ENCODE data around the gene KISS1R.

Gene KISS1R

DNA sequence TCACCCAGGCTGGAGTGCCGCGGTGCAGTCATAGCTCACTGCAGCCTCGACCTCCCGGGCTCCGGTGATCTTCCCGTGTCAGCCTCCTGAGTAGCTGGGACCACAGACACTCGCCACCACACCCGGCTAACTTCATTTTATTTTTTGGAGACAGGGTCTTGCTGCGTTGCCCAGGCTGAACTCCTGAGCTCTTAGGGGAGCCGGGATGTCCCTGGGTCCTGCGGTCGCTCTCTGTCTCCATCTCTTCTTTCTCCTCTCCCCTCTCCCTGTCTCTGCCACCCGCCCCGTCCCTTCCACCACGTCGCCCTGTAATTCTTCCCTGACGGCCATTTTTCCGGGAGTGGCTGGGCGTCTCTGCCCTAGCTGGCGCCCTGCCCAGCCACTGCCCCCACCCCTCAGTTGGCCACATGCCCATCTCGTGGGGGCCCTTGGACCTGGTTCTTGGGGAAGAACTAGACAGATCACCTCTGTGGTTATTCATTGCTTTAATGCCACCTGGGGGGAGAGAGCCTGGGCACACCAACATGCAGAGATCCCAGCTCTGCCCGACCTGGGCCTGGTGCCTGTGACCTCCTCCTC, 27.6 kb downstream of the KISS1R start:
- TF ChIP-seq, protein P1, sequence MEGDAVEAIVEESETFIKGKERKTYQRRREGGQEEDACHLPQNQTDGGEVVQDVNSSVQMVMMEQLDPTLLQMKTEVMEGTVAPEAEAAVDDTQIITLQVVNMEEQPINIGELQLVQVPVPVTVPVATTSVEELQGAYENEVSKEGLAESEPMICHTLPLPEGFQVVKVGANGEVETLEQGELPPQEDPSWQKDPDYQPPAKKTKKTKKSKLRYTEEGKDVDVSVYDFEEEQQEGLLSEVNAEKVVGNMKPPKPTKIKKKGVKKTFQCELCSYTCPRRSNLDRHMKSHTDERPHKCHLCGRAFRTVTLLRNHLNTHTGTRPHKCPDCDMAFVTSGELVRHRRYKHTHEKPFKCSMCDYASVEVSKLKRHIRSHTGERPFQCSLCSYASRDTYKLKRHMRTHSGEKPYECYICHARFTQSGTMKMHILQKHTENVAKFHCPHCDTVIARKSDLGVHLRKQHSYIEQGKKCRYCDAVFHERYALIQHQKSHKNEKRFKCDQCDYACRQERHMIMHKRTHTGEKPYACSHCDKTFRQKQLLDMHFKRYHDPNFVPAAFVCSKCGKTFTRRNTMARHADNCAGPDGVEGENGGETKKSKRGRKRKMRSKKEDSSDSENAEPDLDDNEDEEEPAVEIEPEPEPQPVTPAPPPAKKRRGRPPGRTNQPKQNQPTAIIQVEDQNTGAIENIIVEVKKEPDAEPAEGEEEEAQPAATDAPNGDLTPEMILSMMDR (IDR thresholded peaks at IDR 0.05; ENCODE audit: low read depth, low read length), result no peak
- H3K4me3 ChIP-seq (ENCODE audit: low read depth, low read length), result no peak overlapping the region
- no peak for DNase-seq (ENCODE audit: low read depth, low spot score)
- in situ Hi-C loops (cut with HindIII; ENCODE audit: low sequenced_read_pairs), result no loop called here

DNA sequence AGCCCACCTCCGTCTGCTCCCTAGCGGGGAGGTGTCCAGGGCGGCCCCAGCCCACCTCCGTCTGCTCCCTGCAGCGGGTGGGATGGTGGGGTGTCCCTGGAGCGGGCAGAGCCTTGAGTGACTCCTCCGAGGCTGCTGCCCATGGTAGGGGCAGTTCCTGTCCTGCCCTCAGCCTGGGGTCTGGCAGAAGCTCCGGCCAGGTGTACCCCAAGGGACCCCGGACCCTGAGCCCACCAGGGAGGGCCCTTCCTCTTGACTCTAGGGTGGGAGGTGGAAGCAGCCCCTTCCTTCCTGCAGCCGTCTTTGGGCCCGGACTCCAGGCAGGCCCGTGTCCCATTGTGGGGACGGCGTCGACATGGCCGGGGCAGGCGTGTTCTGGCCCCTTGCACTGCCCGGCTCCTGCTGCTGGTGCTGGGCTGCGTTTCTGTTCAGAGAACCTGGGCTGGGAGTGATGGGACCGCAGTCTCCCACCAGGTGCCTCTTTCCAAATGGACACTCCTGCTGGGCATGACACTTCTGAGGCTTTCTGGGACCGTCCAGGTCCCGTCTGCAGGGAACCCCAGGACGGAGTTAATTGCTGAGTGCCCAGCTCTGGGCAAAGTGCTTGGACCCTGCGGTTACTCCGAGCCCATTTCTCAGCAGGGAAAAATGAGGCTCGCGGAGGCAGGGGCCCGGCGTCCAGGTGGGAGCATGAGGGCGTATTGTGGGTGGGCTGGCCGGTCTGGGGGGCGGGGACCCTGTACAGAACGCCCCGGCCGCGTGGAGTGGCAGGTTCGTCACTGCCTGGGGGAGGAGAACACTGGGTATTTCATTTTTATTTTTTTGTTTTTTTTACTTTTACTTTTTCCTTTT, 28.5 kb downstream of the KISS1R start:
- in situ Hi-C loops (cut with HindIII; ENCODE audit: low sequenced_read_pairs), result no loop called here
- no peak overlapping the region for H3K4me3 ChIP-seq (ENCODE audit: low read depth, low read length)
- no peak for DNase-seq (ENCODE audit: low read depth, low spot score)
- TF ChIP-seq, protein P1 (IDR thresholded peaks at IDR 0.05; ENCODE audit: low read depth, low read length), result no peak

DNA sequence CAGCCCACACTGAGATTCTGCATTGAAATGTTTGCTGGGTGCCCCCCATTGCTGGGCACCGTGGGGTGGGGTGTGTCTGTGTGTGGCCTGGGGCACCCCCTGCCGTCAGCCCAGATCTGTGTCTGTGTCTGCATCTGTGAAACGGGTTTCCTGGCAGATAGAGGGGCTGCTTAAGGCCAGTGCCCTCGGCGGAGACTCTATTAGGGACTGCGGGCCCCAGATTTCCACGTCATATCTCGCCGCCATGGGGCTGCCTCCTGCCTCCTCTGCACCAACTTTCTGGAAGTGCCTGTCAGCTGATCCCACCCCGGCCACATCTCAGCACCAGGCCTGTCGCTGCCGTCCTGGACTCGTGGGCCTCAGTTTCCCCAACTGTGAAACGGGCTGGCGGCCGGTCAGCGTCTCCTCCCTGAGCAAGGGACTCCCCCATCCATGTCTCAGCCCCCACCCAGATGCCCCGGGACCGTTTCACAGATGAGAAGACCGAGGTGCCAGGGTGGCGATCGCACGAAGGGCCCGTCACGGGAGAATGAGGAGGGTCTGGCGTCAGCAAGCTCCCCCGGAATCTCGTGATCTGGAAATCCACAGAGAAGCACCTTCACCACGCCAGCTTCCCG, 30.1 kb downstream of the KISS1R start:
- no peak overlapping the region for H3K4me3 ChIP-seq (ENCODE audit: low read depth, low read length)
- TF ChIP-seq, protein P1 (IDR thresholded peaks at IDR 0.05; ENCODE audit: low read depth, low read length), result no peak
- in situ Hi-C loops (cut with HindIII; ENCODE audit: low sequenced_read_pairs), result no loop called here
- DNase-seq (ENCODE audit: low read depth, low spot score), result no peak

DNA sequence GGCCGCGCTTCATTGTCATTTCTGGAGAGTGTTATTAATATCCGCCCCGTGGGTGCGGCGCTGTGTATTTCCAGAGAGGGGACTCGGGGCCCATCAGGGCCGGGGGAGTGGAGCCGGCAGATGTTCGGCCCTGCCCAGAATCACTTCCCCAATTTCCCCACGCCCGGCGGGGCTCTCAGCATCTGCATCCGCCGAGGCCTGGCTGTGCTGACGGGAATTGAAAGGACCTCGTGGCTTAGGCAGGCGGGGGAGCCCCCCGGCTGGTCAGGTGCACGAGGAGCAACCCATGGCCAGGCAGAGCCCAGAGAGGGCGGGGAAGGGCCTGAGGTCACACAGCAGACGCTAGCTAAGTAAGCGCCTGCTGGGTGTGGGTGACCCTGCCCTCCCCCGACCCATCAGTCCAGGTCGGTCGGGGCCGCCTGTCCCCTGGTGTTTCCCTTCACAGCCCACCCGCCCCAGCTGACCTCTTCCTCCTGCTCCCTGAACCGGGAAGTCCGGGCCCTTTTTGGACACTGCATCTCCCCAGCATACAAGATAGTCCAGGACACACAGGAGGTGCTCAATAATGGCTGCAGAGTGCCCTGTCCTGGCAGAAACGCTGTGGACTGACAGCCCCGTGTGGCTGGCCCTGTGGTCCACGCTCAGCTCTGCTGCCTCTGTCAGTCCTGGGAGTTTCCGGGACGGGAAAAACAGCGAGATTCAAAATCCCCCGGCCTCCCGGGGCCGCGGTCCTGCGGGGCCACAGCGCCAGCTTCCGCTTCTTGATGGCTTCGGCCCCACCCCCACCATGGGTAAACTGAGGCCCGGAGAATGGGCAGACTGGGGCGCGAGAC, 30.8 kb downstream of the KISS1R start:
- DNase-seq (ENCODE audit: low read depth, low spot score), result no peak
- in situ Hi-C loops (cut with HindIII; ENCODE audit: low sequenced_read_pairs), result no loop called here
- TF ChIP-seq, protein P1 (IDR thresholded peaks at IDR 0.05; ENCODE audit: low read depth, low read length), result no peak
- no peak overlapping the region for H3K4me3 ChIP-seq (ENCODE audit: low read depth, low read length)

DNA sequence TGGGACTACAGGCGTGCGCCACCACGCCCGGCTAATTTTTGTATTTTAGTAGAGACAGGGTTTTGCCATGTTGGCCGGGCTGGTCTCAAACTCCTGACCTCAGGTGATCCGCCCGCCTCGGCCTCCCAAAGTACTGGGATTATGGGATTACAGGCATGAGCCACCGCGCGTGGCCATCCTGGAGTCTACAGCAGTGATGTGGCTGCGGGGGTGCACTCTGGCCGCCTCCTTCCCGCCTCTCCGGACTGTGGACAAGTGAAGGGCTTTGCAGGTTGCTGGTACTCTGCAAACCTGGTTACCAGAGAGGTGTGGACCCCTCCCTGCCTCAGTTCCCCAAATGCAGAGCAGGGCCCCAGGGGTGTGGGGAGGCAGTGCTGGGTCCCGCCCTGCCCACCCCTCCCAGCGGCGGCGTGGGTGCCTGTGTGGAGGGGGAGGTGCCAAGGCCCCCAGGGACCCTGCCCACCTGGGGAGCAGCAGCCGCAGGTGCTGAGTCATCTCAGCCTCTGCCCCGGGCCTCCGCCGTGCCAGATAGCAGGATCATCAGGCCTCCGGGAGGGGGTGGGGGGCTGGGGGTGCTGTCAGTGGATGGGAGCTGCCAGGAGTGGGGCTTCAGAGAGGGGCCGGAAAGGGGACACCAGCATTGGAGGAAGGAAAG, 31.8 kb downstream of the KISS1R start:
- TF ChIP-seq, protein P1 (IDR thresholded peaks at IDR 0.05; ENCODE audit: low read depth, low read length), result no peak
- H3K4me3 ChIP-seq (ENCODE audit: low read depth, low read length), result no peak overlapping the region
- no peak for DNase-seq (ENCODE audit: low read depth, low spot score)
- in situ Hi-C loops (cut with HindIII; ENCODE audit: low sequenced_read_pairs), result no loop called here
